Neural cell (in vitro differentiated cells): ENCODE measurements around the gene DNAJB8. TPM values are rescaled to one million over a fixed set of nuclear protein-coding genes. Genes with fewer than 3 reads are reported as not detected.

Experiments used
- H2AFZ ChIP-seq: fragments of 200-600, 300-800 bp; sonication (generic), shearing (Covaris generic); 2 replicates; pipeline ENCODE4 v1.6.0; 2014; ENCODE audit warnings: low read depth, mild to moderate bottlenecking, antibody characterized with exemption, low read length, moderate library complexity
- H3F3A ChIP-seq: fragments of 200-600 bp; shearing (Covaris generic); 2 replicates; pipeline ENCODE4 v1.6.1; 2016; ENCODE audit warnings: mild to moderate bottlenecking, moderate library complexity, mixed read lengths, antibody characterized with exemption, low read length; ENCODE audit not compliant: insufficient read depth, poor library complexity, severe bottlenecking
- H3K27ac ChIP-seq: fragments of 200-600, 300-800 bp; sonication (generic), shearing (Covaris generic); 2 replicates; pipeline ENCODE4 v1.5.1; 2014; ENCODE audit warnings: mild to moderate bottlenecking, low read length, moderate library complexity
- H3K27me3 ChIP-seq: fragments of 300-800, 200-600 bp; sonication (generic), shearing (Covaris generic); 2 replicates; pipeline ENCODE4 v1.6.0; 2014; ENCODE audit warnings: mild to moderate bottlenecking, low read depth, low read length, moderate library complexity; ENCODE audit not compliant: insufficient read depth
- H3K36me3 ChIP-seq: fragments of 300-800, 200-600 bp; sonication (generic), shearing (Covaris generic); 2 replicates; pipeline ENCODE4 v1.5.1; 2014; ENCODE audit warnings: mild to moderate bottlenecking, antibody characterized with exemption, low read length, moderate library complexity; ENCODE audit not compliant: insufficient read depth
- H3K4me2 ChIP-seq: fragments of 300-800, 200-600 bp; sonication (generic), shearing (Covaris generic); 2 replicates; pipeline ENCODE4 v1.6.0; 2014; ENCODE audit warnings: mild to moderate bottlenecking, low read length
- H3K4me3 ChIP-seq: fragments of 300-800, 200-600 bp; sonication (generic), shearing (Covaris generic); 2 replicates; pipeline ENCODE4 v1.5.1; 2014; ENCODE audit warnings: mild to moderate bottlenecking, low read length, moderate library complexity
- H3K79me2 ChIP-seq: fragments of 200-600 bp; shearing (Covaris generic); replicated peaks from 2 replicates; pipeline ENCODE4 v1.6.0; 2014; ENCODE audit warnings: mild to moderate bottlenecking, low read length, moderate library complexity; ENCODE audit not compliant: insufficient read depth
- H3K9ac ChIP-seq: fragments of 300-800, 200-600 bp; sonication (generic), shearing (Covaris generic); 2 replicates; pipeline ENCODE4 v1.6.1; 2016; ENCODE audit warnings: mild to moderate bottlenecking, low read length, mixed read lengths
- H3K9me2 ChIP-seq: fragments of 200-600 bp; shearing (Covaris generic); 2 replicates; pipeline ENCODE4 v1.6.1; 2016; ENCODE audit warnings: mild to moderate bottlenecking, low read length, mixed read lengths; ENCODE audit not compliant: insufficient read depth
- H3K9me3 ChIP-seq: fragments of 200-600, 300-800 bp; sonication (generic), shearing (Covaris generic); 2 replicates; pipeline ENCODE4 v1.6.1; 2016; ENCODE audit warnings: mild to moderate bottlenecking, mixed run types, low read length, moderate library complexity, mixed read lengths
- H4K20me1 ChIP-seq: fragments of 200-600 bp; shearing (Covaris generic); 2 replicates; pipeline ENCODE4 v1.6.1; 2016; ENCODE audit warnings: mild to moderate bottlenecking, mixed run types; ENCODE audit not compliant: insufficient read depth
- CTCF ChIP-seq: fragments of 450-650 bp; IDR thresholded peaks from 2 replicates; pipeline ENCODE4 v1.5.1; 2014; ENCODE audit warnings: antibody characterized with exemption, mild to moderate bottlenecking, moderate library complexity; ENCODE audit not compliant: poor library complexity, severe bottlenecking
- EP300 ChIP-seq: fragments of 450-650 bp; conservative IDR thresholded peaks from 2 replicates; pipeline ENCODE4 v1.6.1; 2014; ENCODE audit warnings: antibody characterized with exemption, mild to moderate bottlenecking, moderate library complexity; ENCODE audit not compliant: poor library complexity, severe bottlenecking
- EZH2 ChIP-seq: fragments of 200-600, 300-800 bp; shearing (Covaris generic), sonication (generic); IDR thresholded peaks from 2 replicates; pipeline ENCODE4 v1.6.1; 2014; ENCODE audit warnings: antibody characterized with exemption, low read length, borderline replicate concordance, mild to moderate bottlenecking; ENCODE audit not compliant: insufficient read depth, poor library complexity, severe bottlenecking
- MXI1 ChIP-seq: fragments of 450-650 bp; conservative IDR thresholded peaks from 2 replicates; pipeline ENCODE4 v1.6.1; 2014; ENCODE audit warnings: antibody characterized with exemption, mild to moderate bottlenecking; ENCODE audit not compliant: poor library complexity, severe bottlenecking
- POLR2AphosphoS5 ChIP-seq: IDR thresholded peaks from 2 replicates; pipeline ENCODE4 v1.6.1; 2012
- RAD21 ChIP-seq: fragments of 450-650 bp; conservative IDR thresholded peaks from 2 replicates; pipeline ENCODE4 v1.6.1; 2014; ENCODE audit warnings: antibody characterized with exemption, mild to moderate bottlenecking, moderate library complexity
- REST ChIP-seq: IDR thresholded peaks from 2 replicates; pipeline ENCODE4 v1.6.1; 2012; ENCODE audit warnings: borderline replicate concordance
- SMC3 ChIP-seq: fragments of 450-650 bp; conservative IDR thresholded peaks from 2 replicates; pipeline ENCODE4 v1.6.1; 2014; ENCODE audit warnings: antibody characterized with exemption, mild to moderate bottlenecking, moderate library complexity; ENCODE audit not compliant: poor library complexity
- TAF1 ChIP-seq: IDR thresholded peaks from 2 replicates; pipeline ENCODE4 v1.6.1; 2012; ENCODE audit warnings: low read depth
- polyA plus RNA-seq: library from polyadenylated mRNA; depleted of rRNA; stranded (reverse); fragments of >200 nt; gene quantifications from 2 replicates; pipeline ENCODE4 v1.2.3, GENCODE V29; 2014

The DNAJB8 gene
- polyA plus RNA-seq, 1 donor from 2014 or later = not detected

- Histone ChIP-seq H2AFZ (no peak overlapping the region), H3K9me3 (no peaks in the 10 kb centered on the region), H3K79me2 (no peaks in the 10 kb centered on the region), H3K4me2 (no peak overlapping the region), H3K9me2 (no peaks in the 10 kb centered on the region), H3K36me3 (no peaks in the 10 kb centered on the region), H3F3A (no peaks in the 10 kb centered on the region), H3K4me3 (no peak overlapping the region), H4K20me1 (no peaks in the 10 kb centered on the region), H3K27ac (no peak overlapping the region), H3K27me3 (no peaks in the 10 kb centered on the region), H3K9ac (no peak overlapping the region)
- no peak for TF ChIP-seq POLR2AphosphoS5
- TF ChIP-seq SMC3 = no peak
- TF ChIP-seq CTCF = no peak
- TF ChIP-seq EZH2 = no peak
- no peak for TF ChIP-seq RAD21
- TF ChIP-seq TAF1 = no peak
- TF ChIP-seq EP300 = no peak
- no peak for TF ChIP-seq REST
- TF ChIP-seq MXI1 = no peak
Measured at GRCh38 chr3:128443771-128444170, 22.9 kb downstream of the DNAJB8 start.

- TF ChIP-seq SMC3 = no peak
- no peak for TF ChIP-seq TAF1
- no peak for TF ChIP-seq EZH2
- TF ChIP-seq CTCF = no peak
- TF ChIP-seq MXI1 = no peak
- TF ChIP-seq RAD21 = no peak
- no peak for TF ChIP-seq REST
- TF ChIP-seq POLR2AphosphoS5 = no peak
- no peak for TF ChIP-seq EP300
- H3K9me2 ChIP-seq = no peaks in the 10 kb centered on the region
Measured at GRCh38 chr3:128442949-128443348, 23.7 kb downstream of the DNAJB8 start.

More at GRCh38 chr3:128442949-128443348, 23.7 kb downstream of the DNAJB8 start:
- Histone ChIP-seq H3F3A (no peaks in the 10 kb centered on the region), H3K9me3 (no peaks in the 10 kb centered on the region), H3K4me2 (no peak overlapping the region), H3K36me3 (no peaks in the 10 kb centered on the region), H3K4me3 (no peak overlapping the region), H3K27me3 (no peaks in the 10 kb centered on the region), H3K27ac (no peak overlapping the region), H4K20me1 (no peaks in the 10 kb centered on the region), H3K9ac (no peak overlapping the region), H3K79me2 (no peaks in the 10 kb centered on the region), H2AFZ (no peak overlapping the region)
